Chondrocyte (in vitro differentiated cells): ENCODE results near the gene CAB39L. TPM values are rescaled to one million over a fixed set of nuclear protein-coding genes. Genes with fewer than 3 reads are reported as not detected.

Experiments
- DNase-seq: peaks from one replicate; pipeline ENCODE4 v3.0.0; 2021; ENCODE audit warnings: mixed read lengths, low spot score
- H3K27ac Mint-ChIP-seq: one replicate; pipeline ENCODE4 v1.8.0; 2021; ENCODE audit warnings: mild to moderate bottlenecking, moderate library complexity, mixed read lengths; ENCODE audit not compliant: unreplicated experiment
- H3K27me3 Mint-ChIP-seq: 2 replicates; pipeline ENCODE4 v1.8.0; 2021; ENCODE audit warnings: low read depth, mixed read lengths
- H3K36me3 Mint-ChIP-seq: 2 replicates; pipeline ENCODE4 v1.8.0; 2021; ENCODE audit warnings: low read depth, mixed read lengths
- H3K4me1 Mint-ChIP-seq: 2 replicates; pipeline ENCODE4 v1.8.0; 2021; ENCODE audit warnings: low read depth, mild to moderate bottlenecking, mixed read lengths
- H3K4me3 Mint-ChIP-seq: one replicate; pipeline ENCODE4 v1.8.0; 2021; ENCODE audit warnings: mild to moderate bottlenecking, moderate library complexity, mixed read lengths; ENCODE audit not compliant: unreplicated experiment
- H3K9me3 Mint-ChIP-seq: 2 replicates; pipeline ENCODE4 v1.8.0; 2021; ENCODE audit warnings: low read depth, mixed read lengths
- total RNA-seq: library from RNA; stranded (reverse); gene quantifications from 3 replicates; pipeline ENCODE4 v1.2.1, GENCODE V29; 2021
- TF ChIP-seq, protein P1 (sequence below): fragments of 200-600 bp; sonication (generic); IDR thresholded peaks from 2 replicates; pipeline ENCODE4 v1.5.0; 2021; ENCODE audit warnings: antibody characterized with exemption, mild to moderate bottlenecking, moderate library complexity

The CAB39L gene
- total RNA-seq, 1 donor from 2014 or later, result 6.0 TPM

DNA sequence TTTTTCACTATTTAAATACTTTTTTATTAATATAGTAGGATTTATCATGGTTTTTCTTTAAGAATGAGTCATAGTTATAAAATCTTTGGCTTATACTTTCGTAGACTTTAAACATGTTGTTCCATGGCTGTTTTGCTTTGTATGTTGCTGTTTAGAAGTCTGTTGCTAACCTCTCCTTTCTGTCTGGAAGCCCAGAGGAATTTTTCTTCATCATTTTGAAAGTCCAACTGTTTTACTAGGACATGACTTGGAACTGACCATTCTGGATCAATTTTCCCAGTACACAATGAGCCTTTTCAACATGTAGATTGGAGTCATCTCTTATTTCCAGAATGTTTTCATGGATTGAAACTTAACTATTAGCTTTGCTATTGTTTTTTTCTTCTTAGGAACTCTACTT, 7.9 kb downstream of the CAB39L start:
- Mint-ChIP-seq H3K27me3 (no peaks in the 10 kb centered on the region), H3K4me3 (no peak overlapping the region), H3K4me1 (peaks cover 19% of the 10 kb centered on the region), H3K36me3 (peaks cover 3% of the 10 kb centered on the region), H3K9me3 (no peaks in the 10 kb centered on the region), H3K27ac (peak overlapping the region; percentile 93)
- DNase-seq, result no peak
- TF ChIP-seq, protein P1, sequence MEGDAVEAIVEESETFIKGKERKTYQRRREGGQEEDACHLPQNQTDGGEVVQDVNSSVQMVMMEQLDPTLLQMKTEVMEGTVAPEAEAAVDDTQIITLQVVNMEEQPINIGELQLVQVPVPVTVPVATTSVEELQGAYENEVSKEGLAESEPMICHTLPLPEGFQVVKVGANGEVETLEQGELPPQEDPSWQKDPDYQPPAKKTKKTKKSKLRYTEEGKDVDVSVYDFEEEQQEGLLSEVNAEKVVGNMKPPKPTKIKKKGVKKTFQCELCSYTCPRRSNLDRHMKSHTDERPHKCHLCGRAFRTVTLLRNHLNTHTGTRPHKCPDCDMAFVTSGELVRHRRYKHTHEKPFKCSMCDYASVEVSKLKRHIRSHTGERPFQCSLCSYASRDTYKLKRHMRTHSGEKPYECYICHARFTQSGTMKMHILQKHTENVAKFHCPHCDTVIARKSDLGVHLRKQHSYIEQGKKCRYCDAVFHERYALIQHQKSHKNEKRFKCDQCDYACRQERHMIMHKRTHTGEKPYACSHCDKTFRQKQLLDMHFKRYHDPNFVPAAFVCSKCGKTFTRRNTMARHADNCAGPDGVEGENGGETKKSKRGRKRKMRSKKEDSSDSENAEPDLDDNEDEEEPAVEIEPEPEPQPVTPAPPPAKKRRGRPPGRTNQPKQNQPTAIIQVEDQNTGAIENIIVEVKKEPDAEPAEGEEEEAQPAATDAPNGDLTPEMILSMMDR, result no peak

DNA sequence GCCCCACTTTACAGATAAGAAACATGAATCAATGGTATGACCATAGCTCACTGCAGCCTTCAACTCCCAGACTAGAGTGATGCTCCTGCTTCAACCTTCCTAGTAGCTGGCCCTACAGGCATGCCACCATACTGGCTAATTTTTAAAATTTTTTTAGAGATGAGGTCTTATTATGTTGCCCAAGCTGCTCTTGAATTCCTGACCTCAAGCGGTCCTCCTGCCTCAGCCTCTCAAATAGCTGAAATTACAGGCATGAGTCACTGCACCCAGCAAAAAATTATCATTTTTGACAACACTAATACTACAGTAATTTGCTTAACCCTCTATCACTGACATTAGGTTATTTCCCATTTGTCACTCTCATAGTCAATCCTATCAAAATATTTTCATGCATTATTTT, 14.7 kb downstream of the CAB39L start:
- Mint-ChIP-seq H3K27ac (no peak overlapping the region), H3K36me3 (peaks cover 7% of the 10 kb centered on the region), H3K27me3 (no peaks in the 10 kb centered on the region), H3K9me3 (no peaks in the 10 kb centered on the region), H3K4me3 (no peak overlapping the region), H3K4me1 (no peaks in the 10 kb centered on the region)
- TF ChIP-seq, protein P1, result no peak
- no peak for DNase-seq

DNA sequence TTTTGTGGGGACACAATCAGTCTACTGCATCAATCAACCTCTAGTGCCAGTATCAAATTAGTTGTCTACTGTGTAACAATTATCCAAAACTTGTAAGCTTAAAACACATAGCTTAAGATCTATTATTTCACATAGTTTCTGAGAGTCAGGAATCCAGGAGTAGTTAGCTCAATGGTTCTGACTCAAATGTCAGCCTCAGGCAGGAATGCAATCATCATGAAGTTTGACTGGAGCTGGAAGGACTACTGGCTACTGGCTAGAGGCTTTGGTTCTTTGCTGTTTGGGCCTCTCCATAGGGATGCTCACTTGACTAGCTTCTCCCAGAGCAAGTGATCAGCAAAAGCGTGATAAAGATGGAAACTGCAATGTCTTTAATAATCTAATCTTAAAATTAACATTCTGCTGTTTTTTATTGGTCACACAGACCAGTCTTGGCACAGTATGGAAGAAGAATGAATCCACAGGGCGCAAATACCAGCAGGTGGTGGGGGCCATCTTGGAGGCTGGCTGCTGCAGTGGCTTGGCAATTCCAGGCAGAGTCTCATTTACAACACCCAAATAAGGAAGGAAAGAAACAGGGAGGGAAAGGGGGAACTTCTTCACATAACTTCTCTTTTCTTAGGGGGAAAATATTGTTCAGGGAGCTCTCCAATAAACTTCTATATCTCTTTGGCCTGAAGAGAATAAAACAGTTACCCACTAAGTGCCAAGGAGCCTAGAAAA, 15.7 kb downstream of the CAB39L start:
- H3K27me3 Mint-ChIP-seq, result no peaks in the 10 kb centered on the region
- peaks cover 5% of the 10 kb centered on the region for H3K36me3 Mint-ChIP-seq
- no peak for DNase-seq
- no peaks in the 10 kb centered on the region for H3K4me1 Mint-ChIP-seq
- H3K27ac Mint-ChIP-seq, result no peak overlapping the region
- TF ChIP-seq, protein P1, result no peak
- H3K9me3 Mint-ChIP-seq, result no peaks in the 10 kb centered on the region
- no peak overlapping the region for H3K4me3 Mint-ChIP-seq

DNA sequence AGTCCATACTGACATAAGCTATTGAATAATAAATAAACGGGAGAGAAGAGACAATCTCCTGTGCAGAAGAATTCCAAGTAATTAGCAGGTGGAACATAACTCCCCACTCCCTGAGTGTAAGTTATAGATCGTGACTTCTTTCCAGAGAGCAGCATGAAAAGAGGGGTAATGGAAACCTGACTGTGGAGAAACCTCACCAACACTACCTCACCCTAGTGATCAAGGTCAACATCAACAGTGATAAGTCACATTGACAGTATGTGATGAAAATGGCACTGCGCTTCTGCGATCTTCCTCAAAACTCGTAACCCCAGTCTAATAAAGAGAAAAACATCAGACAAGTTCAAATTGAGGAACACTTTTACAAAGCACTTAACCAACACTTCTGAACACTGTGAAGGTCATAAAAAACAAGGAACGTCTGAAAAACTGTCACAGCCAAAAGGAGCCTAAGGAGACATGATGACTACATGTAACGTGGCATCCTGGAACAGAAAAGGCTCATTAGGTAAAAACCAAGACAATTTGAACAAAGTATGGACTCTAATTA, 19.8 kb downstream of the CAB39L start:
- TF ChIP-seq, protein P1, result no peak
- Mint-ChIP-seq H3K27me3 (no peaks in the 10 kb centered on the region), H3K4me3 (no peak overlapping the region), H3K36me3 (peaks cover 5% of the 10 kb centered on the region), H3K9me3 (no peaks in the 10 kb centered on the region), H3K27ac (no peak overlapping the region), H3K4me1 (peaks cover 7% of the 10 kb centered on the region)
- no peak for DNase-seq

DNA sequence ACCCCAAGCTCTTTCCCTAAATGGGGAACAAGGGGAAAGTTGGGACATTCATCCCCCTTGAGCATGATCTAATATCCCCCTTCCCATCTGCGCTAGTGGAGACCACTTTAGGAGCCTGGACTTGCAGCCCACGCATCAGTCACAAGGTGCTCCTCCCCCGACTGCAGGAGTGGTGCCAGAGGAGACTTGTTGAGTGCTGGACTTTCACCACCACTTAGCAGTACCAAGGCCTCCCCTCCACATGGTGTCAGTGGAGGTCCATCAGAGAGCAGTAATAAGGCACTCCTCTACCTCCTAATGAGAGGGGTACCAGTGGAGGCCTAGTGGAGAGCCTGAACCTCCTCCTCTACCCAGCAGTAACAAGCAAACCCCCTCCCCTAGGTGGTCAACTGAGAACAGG, 22.5 kb downstream of the CAB39L start:
- TF ChIP-seq, protein P1, result no peak
- no peak overlapping the region for H3K27ac Mint-ChIP-seq
- H3K4me3 Mint-ChIP-seq, result no peak overlapping the region
- no peaks in the 10 kb centered on the region for H3K27me3 Mint-ChIP-seq
- H3K36me3 Mint-ChIP-seq, result peaks cover 3% of the 10 kb centered on the region
- no peaks in the 10 kb centered on the region for H3K9me3 Mint-ChIP-seq
- H3K4me1 Mint-ChIP-seq, result peaks cover 9% of the 10 kb centered on the region
- DNase-seq, result no peak
